Spleen (tissue), 11 donors: ENCODE results near the gene PLEKHM2. TPM values are rescaled to one million over a fixed set of nuclear protein-coding genes. Genes with fewer than 3 reads are reported as not detected.

ENCODE experiments used
- DNase-seq: peaks from one replicate; pipeline ENCODE4 v3.0.0-alpha.2; 2020
- H3K27ac ChIP-seq, 8 donors: fragments of 200-600 bp; sonication (generic) in 7 of 8; 1 replicate in 4 of 8; 2 replicates in 4 of 8; pipeline versions ENCODE4 v1.5.0 to v1.8.0; 2016 to 2021; ENCODE audit warnings: inconsistent platforms in 4 of 8, mild to moderate bottlenecking in 4 of 8, moderate library complexity in 1 of 8
- H3K27me3 ChIP-seq, 7 donors: fragments of 200-600 bp; sonication (generic) in 6 of 7; replicated peaks in 1 of 7; 1 replicate in 4 of 7; 2 replicates in 3 of 7; pipeline versions ENCODE4 v1.5.0 to v1.8.0; 2016 to 2021; ENCODE audit warnings: inconsistent platforms in 3 of 7, mild to moderate bottlenecking in 1 of 7
- H3K36me3 ChIP-seq, 6 donors: fragments of 200-600 bp; sonication (generic) in 5 of 6; 1 replicate in 4 of 6; 2 replicates in 2 of 6; pipeline versions ENCODE4 v1.5.0 to v1.8.0; 2016 to 2021; ENCODE audit warnings: inconsistent platforms in 2 of 6
- H3K4me1 ChIP-seq, 6 donors: fragments of 200-600 bp; sonication (generic) in 5 of 6; 1 replicate in 3 of 6; 2 replicates in 3 of 6; pipeline versions ENCODE4 v1.5.0 to v1.8.0; 2016 to 2021; ENCODE audit warnings: inconsistent platforms in 3 of 6
- H3K4me3 ChIP-seq, 8 donors: fragments of 200-600 bp; sonication (generic) in 7 of 8; 1 replicate in 4 of 8; 2 replicates in 4 of 8; pipeline versions ENCODE4 v1.5.0 to v1.8.0; 2016 to 2021; ENCODE audit warnings: inconsistent platforms in 4 of 8, mild to moderate bottlenecking in 4 of 8, moderate library complexity in 2 of 8
- H3K9me3 ChIP-seq, 8 donors: fragments of 200-600 bp; sonication (generic) in 7 of 8; 1 replicate in 4 of 8; 2 replicates in 4 of 8; pipeline versions ENCODE4 v1.5.0 to v1.8.0; 2016 to 2021; ENCODE audit warnings: inconsistent platforms in 4 of 8
- POLR2A ChIP-seq, 3 donors: fragments of 450-650 bp; IDR thresholded peaks; one replicate each; pipeline ENCODE4 v1.5.1; 2017; ENCODE audit warnings: antibody characterized with exemption in 3 of 3, mild to moderate bottlenecking in 1 of 3
- POLR2AphosphoS5 ChIP-seq, 3 donors: sonication (generic); formaldehyde crosslinking; IDR thresholded peaks; one replicate each; pipeline ENCODE4 v1.5.1; 2017; ENCODE audit warnings: antibody characterized with exemption in 3 of 3
- WGBS, 5 donors: extraction: QIAGEN DNeasy Blood & Tissue Kit in 3 of 5; methylation state at CpG; one replicate each; pipeline versions ENCODE4 v1.1.5 to v1.1.7; 2013 to 2018; 5-methylcytosine and 5-hydroxymethylcytosine counted together
- intact Hi-C: fragments of 100-400 bp; cut with DNase I; formaldehyde crosslinking; loops from one replicate; pipeline ENCODE4 v1.15.0; 2023; ENCODE audit warnings: low total_unique reads
- polyA plus RNA-seq, 3 donors: library from polyadenylated mRNA; stranded (reverse); fragments of 200-250 nt; gene quantifications; one replicate each; pipeline ENCODE4 v1.2.1, GENCODE V29; 2013
- total RNA-seq, 7 donors: library from RNA; depleted of rRNA in 3 of 7; stranded (reverse); fragments of >200 nt in 3 of 7; fragmentation: NEBNext Ultra II Directional in 4 of 7; extraction: Animal tissue kit (Norgen Biotek cat#: 25700) in 4 of 7; gene quantifications; one replicate each; pipeline versions ENCODE4 v1.1.0 to v1.2.1, GENCODE V29; 2016 to 2021
- TF ChIP-seq, protein P1 (sequence below), 11 experiments: fragments of 200-600 bp in 7 of 11; fragments of 450-650 bp in 4 of 11; sonication (generic) in 4 of 11; IDR thresholded peaks in 8 of 11; conservative IDR thresholded peaks in 3 of 11; 1 replicate in 7 of 11; 2 replicates in 4 of 11; pipeline versions ENCODE4 v1.4.0 to v1.8.0; 2016 to 2021; ENCODE audit warnings: antibody characterized with exemption in 11 of 11, inconsistent platforms in 4 of 11, mild to moderate bottlenecking in 1 of 11
- donor health status: healthy with polysubstance abuse.
- donor health status: DM: no; HTN: no; CAD: no; lungs with moderate emphysema.
- donor health status: DM: no; HTN: no; CAD: no.
- donor health status: Bipolar disorder and iron deficiency.
- donor health status: healthy.
- donor health status: DM: no; HTN: no; CAD: no.
- donor health status: DM: yes; HTN: yes; CAD: no.

The PLEKHM2 gene
- total and polyA plus RNA-seq, 10 donors, result 25.9 to 96.0 (median 60.6) TPM

DNA sequence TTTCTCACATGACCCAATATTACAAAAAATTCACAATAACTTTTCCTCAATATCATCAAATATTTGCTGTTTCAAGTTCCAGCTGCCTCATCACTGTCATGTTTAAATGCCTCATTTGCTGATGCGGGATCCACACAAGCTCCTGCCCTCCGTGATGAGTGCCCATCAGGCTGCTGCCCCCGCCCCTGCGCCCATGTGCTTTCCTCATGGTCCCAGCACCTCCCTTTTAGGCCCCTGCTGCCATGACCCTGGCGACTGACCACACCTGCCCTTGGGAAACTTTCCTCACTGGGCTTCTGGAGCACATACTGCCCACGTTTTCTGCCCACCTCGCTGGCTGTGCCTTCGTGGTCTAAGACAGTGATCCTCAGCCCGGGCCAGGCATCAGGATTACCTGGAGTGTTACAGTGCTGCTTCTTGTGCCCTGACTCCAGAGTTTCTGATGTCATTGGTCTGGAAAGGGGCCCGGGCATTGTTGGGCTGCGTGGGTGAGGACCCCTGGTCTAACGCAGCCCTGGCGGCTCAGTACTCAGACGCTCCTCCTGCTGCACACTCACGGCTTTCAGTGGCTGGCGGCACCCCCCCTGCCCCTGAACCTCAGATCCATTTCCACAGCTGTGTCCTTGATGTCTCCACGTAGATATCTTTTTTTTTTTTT lies 20.5 kb downstream of the PLEKHM2 start:
- WGBS, 5 donors, result 87 to 92% (median 90%) methylated on average over 17 of the region's 17 CpGs
- H3K9me3 ChIP-seq, result no peaks in the 10 kb centered on the region
- H3K4me1 ChIP-seq, result peaks cover 11 to 95% (median 48%) of the 10 kb centered on the region in 6 donors
- H3K36me3 ChIP-seq, result peaks cover 0 to 43% (median 9%) of the 10 kb centered on the region in 6 donors
- intact Hi-C loops, result no loop called here
- H3K4me3 ChIP-seq, result no peak overlapping the region
- H3K27me3 ChIP-seq, result no peaks in the 10 kb centered on the region
- peak overlapping the region in 6 of 8 donors; percentile 73 to 84 (median 76) for H3K27ac ChIP-seq
- no peak for DNase-seq
- TF ChIP-seq POLR2AphosphoS5 (IDR thresholded peaks at IDR 0.05), result peak in 1 of 3 donors; percentile 14
- TF ChIP-seq, protein P1, sequence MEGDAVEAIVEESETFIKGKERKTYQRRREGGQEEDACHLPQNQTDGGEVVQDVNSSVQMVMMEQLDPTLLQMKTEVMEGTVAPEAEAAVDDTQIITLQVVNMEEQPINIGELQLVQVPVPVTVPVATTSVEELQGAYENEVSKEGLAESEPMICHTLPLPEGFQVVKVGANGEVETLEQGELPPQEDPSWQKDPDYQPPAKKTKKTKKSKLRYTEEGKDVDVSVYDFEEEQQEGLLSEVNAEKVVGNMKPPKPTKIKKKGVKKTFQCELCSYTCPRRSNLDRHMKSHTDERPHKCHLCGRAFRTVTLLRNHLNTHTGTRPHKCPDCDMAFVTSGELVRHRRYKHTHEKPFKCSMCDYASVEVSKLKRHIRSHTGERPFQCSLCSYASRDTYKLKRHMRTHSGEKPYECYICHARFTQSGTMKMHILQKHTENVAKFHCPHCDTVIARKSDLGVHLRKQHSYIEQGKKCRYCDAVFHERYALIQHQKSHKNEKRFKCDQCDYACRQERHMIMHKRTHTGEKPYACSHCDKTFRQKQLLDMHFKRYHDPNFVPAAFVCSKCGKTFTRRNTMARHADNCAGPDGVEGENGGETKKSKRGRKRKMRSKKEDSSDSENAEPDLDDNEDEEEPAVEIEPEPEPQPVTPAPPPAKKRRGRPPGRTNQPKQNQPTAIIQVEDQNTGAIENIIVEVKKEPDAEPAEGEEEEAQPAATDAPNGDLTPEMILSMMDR (IDR thresholded peaks at IDR 0.05 in 8 of 11, conservative IDR thresholded peaks at IDR 0.05 in 3 of 11), result no peak

DNA sequence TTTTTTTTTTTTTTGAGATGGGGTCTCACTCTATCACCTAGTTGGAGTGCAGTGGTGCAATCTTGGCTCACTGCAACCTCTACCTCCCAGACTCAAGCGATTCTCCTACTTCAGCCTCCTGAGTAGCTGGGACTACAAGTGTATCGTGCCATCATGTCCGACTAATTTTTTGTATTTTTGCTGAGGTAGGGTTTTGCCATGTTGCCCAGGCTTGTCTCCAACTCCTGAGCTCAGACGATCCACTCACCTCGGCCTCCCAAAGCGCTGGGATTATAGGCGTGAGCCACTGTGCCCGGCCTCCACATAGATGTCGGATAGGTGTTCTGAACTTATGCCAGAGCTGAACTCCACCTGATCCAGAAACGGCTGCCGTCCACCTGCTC lies 21.1 kb downstream of the PLEKHM2 start:
- peak overlapping the region in 2 of 8 donors; percentile 4 to 74 for H3K27ac ChIP-seq
- intact Hi-C loops, result no loop called here
- no peak for DNase-seq
- 94 to 97% (median 97%) methylated on average over 11 of the region's 11 CpGs for WGBS, 5 donors
- H3K4me3 ChIP-seq, result no peak overlapping the region
- H3K9me3 ChIP-seq, result no peaks in the 10 kb centered on the region
- H3K4me1 ChIP-seq, result peaks cover 11 to 91% (median 46%) of the 10 kb centered on the region in 6 donors
- peaks cover 0 to 43% (median 9%) of the 10 kb centered on the region in 6 donors for H3K36me3 ChIP-seq
- TF ChIP-seq, protein P1 (IDR thresholded peaks at IDR 0.05 in 8 of 11, conservative IDR thresholded peaks at IDR 0.05 in 3 of 11), result no peak
- no peak for TF ChIP-seq POLR2AphosphoS5 (IDR thresholded peaks at IDR 0.05)
- no peak for TF ChIP-seq POLR2A (IDR thresholded peaks at IDR 0.05)
- H3K27me3 ChIP-seq, result no peaks in the 10 kb centered on the region

DNA sequence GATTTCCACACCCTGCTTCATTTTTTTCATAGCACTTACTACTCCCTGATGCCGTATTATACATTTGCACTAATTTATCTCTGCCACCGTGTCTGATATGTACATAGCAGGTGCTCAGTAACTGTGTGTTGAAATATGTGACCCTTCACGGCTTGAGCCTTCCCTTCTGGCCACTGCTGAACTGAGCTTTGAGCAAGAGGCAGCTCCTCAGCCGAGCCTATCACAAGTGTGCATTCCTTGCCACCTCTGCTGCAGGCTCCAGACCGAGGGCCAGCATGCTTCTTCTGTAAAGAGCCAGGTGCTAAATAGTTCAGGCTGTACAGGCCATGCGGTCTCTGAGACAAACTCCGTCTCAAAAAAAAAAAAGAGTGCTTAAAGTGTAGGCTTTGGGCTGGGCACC lies 22.6 kb downstream of the PLEKHM2 start:
- Histone ChIP-seq H3K27ac (peak overlapping the region in 1 of 8 donors; percentile 3), H3K27me3 (no peaks in the 10 kb centered on the region), H3K36me3 (peaks cover 0 to 39% (median 9%) of the 10 kb centered on the region in 6 donors), H3K9me3 (no peaks in the 10 kb centered on the region), H3K4me1 (peaks cover 11 to 86% (median 39%) of the 10 kb centered on the region in 6 donors), H3K4me3 (no peak overlapping the region)
- WGBS, 5 donors, result 88 to 93% (median 92%) methylated on average over 7 of the region's 7 CpGs
- intact Hi-C loops, result no loop called here
- DNase-seq, result no peak
- TF ChIP-seq POLR2A (IDR thresholded peaks at IDR 0.05) (no peak), POLR2AphosphoS5 (IDR thresholded peaks at IDR 0.05) (no peak)
- TF ChIP-seq, protein P1 (IDR thresholded peaks at IDR 0.05 in 8 of 11, conservative IDR thresholded peaks at IDR 0.05 in 3 of 11), result no peak

DNA sequence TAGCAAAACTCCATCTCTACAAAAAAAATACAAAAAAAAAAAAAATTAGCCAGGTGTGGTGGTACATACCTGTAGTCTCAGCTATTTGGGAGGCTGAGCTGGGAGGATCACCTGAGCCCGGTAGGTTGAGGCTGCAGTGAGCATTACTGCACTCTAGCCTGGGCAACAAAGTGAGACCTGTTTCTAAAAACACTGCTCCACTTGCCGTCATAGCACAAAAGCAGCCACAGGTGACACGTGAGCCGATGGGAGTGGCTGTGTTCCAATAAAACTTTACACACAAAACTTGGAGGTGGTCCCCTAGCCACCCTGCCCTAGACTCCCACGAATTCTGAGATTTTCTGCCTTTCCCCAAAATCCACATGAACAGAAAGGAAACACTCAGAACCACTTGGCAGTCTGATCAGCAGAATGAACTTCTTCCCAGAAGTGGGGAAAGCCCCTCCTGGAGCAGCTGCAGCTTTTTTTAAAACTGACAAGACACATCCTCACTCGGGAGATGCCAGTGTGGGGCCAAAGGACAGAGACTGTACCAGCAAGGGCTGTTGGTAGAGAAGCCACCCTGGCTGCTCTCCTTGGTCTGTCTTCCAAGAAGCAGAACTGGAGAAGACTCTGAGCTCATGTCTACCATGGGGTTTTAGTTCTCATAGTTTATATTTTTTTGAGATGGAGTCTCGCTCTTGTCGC lies 23.3 kb downstream of the PLEKHM2 start:
- intact Hi-C loops, result no loop called here
- TF ChIP-seq POLR2A (IDR thresholded peaks at IDR 0.05) (no peak), POLR2AphosphoS5 (IDR thresholded peaks at IDR 0.05) (no peak)
- TF ChIP-seq, protein P1 (IDR thresholded peaks at IDR 0.05 in 8 of 11, conservative IDR thresholded peaks at IDR 0.05 in 3 of 11), result no peak
- 75 to 90% (median 79%) methylated on average over 8 of the region's 8 CpGs for WGBS, 5 donors
- H3K9me3 ChIP-seq, result no peaks in the 10 kb centered on the region
- peaks cover 11 to 86% (median 35%) of the 10 kb centered on the region in 6 donors for H3K4me1 ChIP-seq
- no peak overlapping the region for H3K4me3 ChIP-seq
- peaks cover 0 to 32% (median 9%) of the 10 kb centered on the region in 6 donors for H3K36me3 ChIP-seq
- DNase-seq, result no peak
- H3K27ac ChIP-seq, result peak overlapping the region in 3 of 8 donors; percentile 3 to 27 (median 7)
- H3K27me3 ChIP-seq, result no peaks in the 10 kb centered on the region
